Measurements from ENCODE around the gene OGFOD1.

OGFOD1 gene

DNA sequence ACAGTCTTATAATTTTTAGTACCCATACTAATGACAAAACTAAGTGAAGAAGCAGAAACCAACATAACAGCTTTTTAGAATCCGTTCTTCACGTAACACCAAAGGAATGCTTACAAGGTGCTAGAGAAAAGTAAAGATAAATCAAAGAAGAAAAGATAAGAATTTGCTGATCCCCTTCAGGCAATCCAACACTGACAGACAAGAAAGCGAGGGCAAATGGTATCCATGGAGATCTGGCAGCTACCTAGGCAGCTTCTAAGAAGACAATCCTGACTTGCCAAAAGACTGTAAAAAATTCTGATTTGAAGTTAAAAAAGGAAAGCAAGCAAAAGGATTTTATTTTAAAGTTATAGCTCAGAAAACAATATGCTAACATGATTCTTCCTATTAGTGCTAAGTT, 53.8 kb downstream of the OGFOD1 start:
- no peak for DNase-seq (ENCODE audit: low read depth, low spot score)
- H3K4me1 ChIP-seq (ENCODE audit: control insufficient read depth, insufficient read depth, low read length): no peaks in the 10 kb centered on the region
- H3K9me3 ChIP-seq (ENCODE audit: control insufficient read depth, insufficient read depth, low read length): no peaks in the 10 kb centered on the region
- no peaks in the 10 kb centered on the region for H3K27me3 ChIP-seq (ENCODE audit: control insufficient read depth, insufficient read depth, low read length)
- no peaks in the 10 kb centered on the region for H3K36me3 ChIP-seq (ENCODE audit: control insufficient read depth, insufficient read depth, low read length)
- H3K4me3 ChIP-seq (ENCODE audit: low read length): no peak overlapping the region
- no CpG with 5 or more reads among the region's 3 CpGs for WGBS (ENCODE audit: insufficient coverage, insufficient read length)
- H3K27ac ChIP-seq (ENCODE audit: low read length): no peak overlapping the region

DNA sequence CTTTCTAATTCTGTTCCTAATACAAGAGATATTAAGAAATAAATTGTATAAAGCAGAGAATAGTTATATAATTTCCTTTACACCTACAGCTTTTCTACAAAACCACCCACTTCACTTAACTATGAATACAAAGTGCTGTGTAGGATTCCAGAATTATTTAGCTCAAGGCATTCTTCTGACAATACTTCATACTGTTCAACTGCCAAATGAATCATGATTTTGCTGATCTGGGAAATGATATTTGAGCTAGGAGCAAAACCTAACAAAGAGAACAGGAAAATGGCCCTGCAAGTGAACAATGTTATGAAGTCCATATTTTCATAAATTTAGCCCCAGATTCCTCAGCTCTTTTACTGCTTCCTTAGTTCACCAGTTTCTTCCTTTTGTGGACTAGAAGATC, 55.6 kb downstream of the OGFOD1 start:
- DNase-seq (ENCODE audit: low read depth, low spot score): no peak

DNA sequence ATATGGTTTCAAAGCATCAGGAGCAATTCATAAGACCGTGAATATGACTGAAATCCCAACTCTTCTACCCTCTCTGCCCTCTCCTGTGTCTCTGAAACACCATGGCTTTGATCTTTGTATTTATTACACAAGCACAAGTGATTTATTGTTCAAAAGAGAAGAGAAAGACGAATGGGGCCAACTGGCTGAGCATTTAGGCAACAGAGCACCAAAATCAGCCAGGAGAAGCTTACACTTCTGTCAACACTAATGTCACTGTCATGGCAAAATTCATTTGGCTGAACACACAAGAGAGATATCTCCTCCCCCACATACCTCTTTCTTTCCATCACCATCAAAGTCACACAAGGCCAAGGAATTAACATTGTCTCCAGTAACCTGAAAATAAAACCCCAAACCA, 59.2 kb downstream of the OGFOD1 start:
- WGBS (ENCODE audit: insufficient coverage, insufficient read length): no CpG with 5 or more reads among the region's 2 CpGs
- no peaks in the 10 kb centered on the region for H3K4me1 ChIP-seq (ENCODE audit: control insufficient read depth, insufficient read depth, low read length)
- no peak for DNase-seq (ENCODE audit: low read depth, low spot score)
- no peaks in the 10 kb centered on the region for H3K27me3 ChIP-seq (ENCODE audit: control insufficient read depth, insufficient read depth, low read length)
- no peaks in the 10 kb centered on the region for H3K9me3 ChIP-seq (ENCODE audit: control insufficient read depth, insufficient read depth, low read length)
- no peaks in the 10 kb centered on the region for H3K36me3 ChIP-seq (ENCODE audit: control insufficient read depth, insufficient read depth, low read length)
- H3K4me3 ChIP-seq (ENCODE audit: low read length): no peak overlapping the region
- H3K27ac ChIP-seq (ENCODE audit: low read length): no peak overlapping the region

More for the DNA sequence above, 55.6 kb downstream of the OGFOD1 start:
- H3K36me3 ChIP-seq (ENCODE audit: control insufficient read depth, insufficient read depth, low read length): no peaks in the 10 kb centered on the region
- H3K4me3 ChIP-seq (ENCODE audit: low read length): no peak overlapping the region
- no peaks in the 10 kb centered on the region for H3K27me3 ChIP-seq (ENCODE audit: control insufficient read depth, insufficient read depth, low read length)
- no peaks in the 10 kb centered on the region for H3K9me3 ChIP-seq (ENCODE audit: control insufficient read depth, insufficient read depth, low read length)
- H3K27ac ChIP-seq (ENCODE audit: low read length): no peak overlapping the region
- H3K4me1 ChIP-seq (ENCODE audit: control insufficient read depth, insufficient read depth, low read length): no peaks in the 10 kb centered on the region

GRCh38 chr16:56512025-56512424, 60.7 kb downstream of the OGFOD1 start:
- no peak overlapping the region for H3K4me3 ChIP-seq (ENCODE audit: low read length)
- no peaks in the 10 kb centered on the region for H3K27me3 ChIP-seq (ENCODE audit: control insufficient read depth, insufficient read depth, low read length)
- H3K36me3 ChIP-seq (ENCODE audit: control insufficient read depth, insufficient read depth, low read length): no peaks in the 10 kb centered on the region
- H3K4me1 ChIP-seq (ENCODE audit: control insufficient read depth, insufficient read depth, low read length): no peaks in the 10 kb centered on the region
- no peak overlapping the region for H3K27ac ChIP-seq (ENCODE audit: low read length)
- no peaks in the 10 kb centered on the region for H3K9me3 ChIP-seq (ENCODE audit: control insufficient read depth, insufficient read depth, low read length)
- no peak for DNase-seq (ENCODE audit: low read depth, low spot score)
- WGBS (ENCODE audit: insufficient coverage, insufficient read length): no CpG with 5 or more reads among the region's 1 CpG

- Histone ChIP-seq H3K4me1 (ENCODE audit: control insufficient read depth, insufficient read depth, low read length) (no peaks in the 10 kb centered on the region), H3K4me3 (ENCODE audit: low read length) (no peak overlapping the region), H3K27me3 (ENCODE audit: control insufficient read depth, insufficient read depth, low read length) (no peaks in the 10 kb centered on the region), H3K9me3 (ENCODE audit: control insufficient read depth, insufficient read depth, low read length) (no peaks in the 10 kb centered on the region), H3K27ac (ENCODE audit: low read length) (no peak overlapping the region), H3K36me3 (ENCODE audit: control insufficient read depth, insufficient read depth, low read length) (no peaks in the 10 kb centered on the region)
- no CpG with 5 or more reads among the region's 2 CpGs for WGBS (ENCODE audit: insufficient coverage, insufficient read length)
- no peak for DNase-seq (ENCODE audit: low read depth, low spot score)
Measured at GRCh38 chr16:56513091-56513490, 61.7 kb downstream of the OGFOD1 start.

DNA sequence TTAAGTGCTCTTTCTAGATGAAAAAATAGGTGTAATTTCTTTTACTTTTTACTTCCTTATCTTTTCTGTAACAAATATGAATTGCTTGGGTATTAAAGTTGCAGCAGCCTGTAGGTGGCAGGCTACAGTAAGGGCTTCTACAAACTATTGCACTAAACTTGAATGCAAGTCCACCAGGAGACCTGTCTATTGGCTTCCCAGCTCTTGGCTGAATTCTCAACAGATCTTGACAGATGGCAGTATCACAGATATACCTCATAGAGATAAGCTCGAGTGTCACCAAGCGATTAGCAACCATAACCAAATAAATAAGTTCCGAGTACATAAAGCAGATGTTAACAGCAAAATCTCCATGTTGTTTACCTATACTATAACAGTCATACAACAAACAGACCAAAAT, 62.6 kb downstream of the OGFOD1 start:
- Histone ChIP-seq H3K27me3 (ENCODE audit: control insufficient read depth, insufficient read depth, low read length) (no peaks in the 10 kb centered on the region), H3K27ac (ENCODE audit: low read length) (no peak overlapping the region), H3K9me3 (ENCODE audit: control insufficient read depth, insufficient read depth, low read length) (no peaks in the 10 kb centered on the region), H3K4me3 (ENCODE audit: low read length) (no peak overlapping the region), H3K36me3 (ENCODE audit: control insufficient read depth, insufficient read depth, low read length) (no peaks in the 10 kb centered on the region), H3K4me1 (ENCODE audit: control insufficient read depth, insufficient read depth, low read length) (no peaks in the 10 kb centered on the region)
- no CpG with 5 or more reads among the region's 3 CpGs for WGBS (ENCODE audit: insufficient coverage, insufficient read length)
- no peak for DNase-seq (ENCODE audit: low read depth, low spot score)

- Histone ChIP-seq H3K36me3 (ENCODE audit: control insufficient read depth, insufficient read depth, low read length) (no peaks in the 10 kb centered on the region), H3K27me3 (ENCODE audit: control insufficient read depth, insufficient read depth, low read length) (no peaks in the 10 kb centered on the region), H3K4me1 (ENCODE audit: control insufficient read depth, insufficient read depth, low read length) (no peaks in the 10 kb centered on the region), H3K4me3 (ENCODE audit: low read length) (no peak overlapping the region), H3K9me3 (ENCODE audit: control insufficient read depth, insufficient read depth, low read length) (no peaks in the 10 kb centered on the region), H3K27ac (ENCODE audit: low read length) (no peak overlapping the region)
- DNase-seq (ENCODE audit: low read depth, low spot score): no peak
- WGBS (ENCODE audit: insufficient coverage, insufficient read length): no CpG with 5 or more reads among the region's 3 CpGs
Measured at GRCh38 chr16:56514845-56515244, 63.5 kb downstream of the OGFOD1 start.

- no peak overlapping the region for H3K4me3 ChIP-seq (ENCODE audit: low read length)
- DNase-seq (ENCODE audit: low read depth, low spot score): no peak
- H3K27me3 ChIP-seq (ENCODE audit: control insufficient read depth, insufficient read depth, low read length): no peaks in the 10 kb centered on the region
- H3K27ac ChIP-seq (ENCODE audit: low read length): no peak overlapping the region
- no peaks in the 10 kb centered on the region for H3K4me1 ChIP-seq (ENCODE audit: control insufficient read depth, insufficient read depth, low read length)
- no peaks in the 10 kb centered on the region for H3K36me3 ChIP-seq (ENCODE audit: control insufficient read depth, insufficient read depth, low read length)
- no CpG with 5 or more reads among the region's 6 CpGs for WGBS (ENCODE audit: insufficient coverage, insufficient read length)
- H3K9me3 ChIP-seq (ENCODE audit: control insufficient read depth, insufficient read depth, low read length): no peaks in the 10 kb centered on the region
Measured at GRCh38 chr16:56515665-56516064, 64.3 kb downstream of the OGFOD1 start.

DNA sequence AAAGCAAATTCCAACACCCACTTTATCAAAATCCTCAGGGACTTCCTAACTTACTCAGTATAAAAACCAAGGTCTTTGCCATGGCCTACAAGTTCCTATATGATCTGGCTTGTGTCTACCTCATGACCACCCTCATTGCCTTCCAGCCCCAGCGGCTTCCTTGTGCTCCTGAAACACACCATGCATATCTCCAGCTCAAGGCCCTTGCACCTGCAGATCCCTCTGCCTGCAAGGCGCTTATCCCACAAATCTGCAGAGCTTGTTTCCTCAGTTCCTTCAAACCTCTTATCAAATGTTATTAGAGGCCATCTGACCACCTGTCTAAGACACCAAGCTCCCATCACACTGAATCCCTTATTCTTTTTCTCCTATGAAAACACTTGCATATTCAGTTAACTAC, 65.9 kb downstream of the OGFOD1 start:
- DNase-seq (ENCODE audit: low read depth, low spot score): no peak
- no peaks in the 10 kb centered on the region for H3K36me3 ChIP-seq (ENCODE audit: control insufficient read depth, insufficient read depth, low read length)
- no peak overlapping the region; the same call in 1 of the 2 replicates for H3K4me3 ChIP-seq (ENCODE audit: low read length)
- H3K9me3 ChIP-seq (ENCODE audit: control insufficient read depth, insufficient read depth, low read length): no peaks in the 10 kb centered on the region
- H3K27me3 ChIP-seq (ENCODE audit: control insufficient read depth, insufficient read depth, low read length): no peaks in the 10 kb centered on the region
- no peaks in the 10 kb centered on the region for H3K4me1 ChIP-seq (ENCODE audit: control insufficient read depth, insufficient read depth, low read length)
- no CpG with 5 or more reads among the region's 2 CpGs for WGBS (ENCODE audit: insufficient coverage, insufficient read length)
- H3K27ac ChIP-seq (ENCODE audit: low read length): no peak overlapping the region

DNA sequence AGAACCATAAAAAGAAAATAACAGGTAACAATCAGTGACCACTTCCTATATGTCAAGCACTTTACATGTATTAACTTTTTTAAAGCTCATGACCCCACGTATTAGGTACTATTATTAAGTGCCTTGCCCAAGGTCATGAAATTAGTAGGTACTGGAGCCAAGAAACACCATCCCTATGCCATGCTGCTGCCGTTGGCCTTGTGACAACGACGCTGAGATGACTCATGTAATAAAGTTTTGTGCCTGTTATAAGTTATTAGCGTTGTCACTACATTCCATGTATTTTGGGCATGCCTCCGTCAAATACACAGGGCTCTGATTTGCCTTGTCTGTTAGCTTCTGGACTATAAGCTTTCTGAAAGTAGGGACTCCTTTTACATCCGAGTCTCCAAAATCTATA, 67.1 kb downstream of the OGFOD1 start:
- H3K36me3 ChIP-seq (ENCODE audit: control insufficient read depth, insufficient read depth, low read length): no peaks in the 10 kb centered on the region
- H3K27me3 ChIP-seq (ENCODE audit: control insufficient read depth, insufficient read depth, low read length): no peaks in the 10 kb centered on the region
- WGBS (ENCODE audit: insufficient coverage, insufficient read length): no CpG with 5 or more reads among the region's 7 CpGs
- DNase-seq (ENCODE audit: low read depth, low spot score): no peak
- H3K27ac ChIP-seq (ENCODE audit: low read length): no peak overlapping the region
- no peaks in the 10 kb centered on the region for H3K9me3 ChIP-seq (ENCODE audit: control insufficient read depth, insufficient read depth, low read length)
- no peak overlapping the region for H3K4me3 ChIP-seq (ENCODE audit: low read length)
- no peaks in the 10 kb centered on the region for H3K4me1 ChIP-seq (ENCODE audit: control insufficient read depth, insufficient read depth, low read length)

DNA sequence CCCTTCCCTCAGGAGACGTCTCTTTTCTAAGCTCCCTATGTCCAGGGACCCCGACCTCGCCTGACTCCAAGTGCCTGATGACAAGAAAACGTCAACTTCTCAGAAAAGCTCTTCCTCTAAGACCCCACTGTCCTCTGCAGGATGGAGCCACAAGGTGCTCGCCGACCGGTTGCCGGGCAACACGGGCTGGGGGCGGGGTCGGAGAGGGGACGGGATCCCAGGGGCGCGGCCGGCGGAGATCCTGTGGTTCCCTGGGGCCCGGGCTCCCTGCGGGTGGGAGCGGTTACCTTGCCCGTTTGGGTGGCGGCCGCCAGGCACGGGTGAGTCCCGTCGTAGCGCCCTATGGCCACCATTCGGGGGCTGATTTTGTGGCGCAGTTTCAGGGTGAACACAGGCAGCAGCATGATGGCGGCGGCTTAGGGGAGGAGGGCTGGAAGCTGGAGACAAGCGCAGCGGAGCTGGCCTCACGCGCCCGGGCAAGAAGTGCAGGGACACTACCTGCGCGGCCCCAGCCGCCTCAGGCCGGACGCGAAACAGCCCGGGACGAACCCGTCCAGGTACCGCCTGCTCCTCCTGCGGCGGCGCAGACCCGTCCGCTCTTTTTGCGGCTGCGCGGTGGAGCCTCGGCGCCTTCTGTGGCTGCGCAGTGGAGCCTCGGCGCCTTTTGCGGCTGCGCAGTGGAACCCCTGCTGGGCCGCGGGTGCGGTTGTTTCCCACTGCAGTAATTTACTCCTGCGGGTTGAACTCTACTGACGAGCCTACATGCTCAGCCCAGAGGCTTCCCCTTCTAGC, 68.3 kb downstream of the OGFOD1 start, which contains the start of gene BBS2:
Gene BBS2 (minus strand): TSS at position 566 of the 792 bp plus-strand sequence. CDS start 162 bp downstream, at position 404.
- no peaks in the 10 kb centered on the region for H3K4me1 ChIP-seq (ENCODE audit: control insufficient read depth, insufficient read depth, low read length)
- no peak within 1 kb of the TSS for H3K27ac ChIP-seq (ENCODE audit: low read length)
- no peaks in the 10 kb centered on the region for H3K36me3 ChIP-seq (ENCODE audit: control insufficient read depth, insufficient read depth, low read length)
- H3K27me3 ChIP-seq (ENCODE audit: control insufficient read depth, insufficient read depth, low read length): no peaks in the 10 kb centered on the region
- peak; percentile 48 for DNase-seq (ENCODE audit: low read depth, low spot score)
- no peaks in the 10 kb centered on the region for H3K9me3 ChIP-seq (ENCODE audit: control insufficient read depth, insufficient read depth, low read length)
- no CpG with 5 or more reads among the region's 65 CpGs for WGBS (ENCODE audit: insufficient coverage, insufficient read length)
- H3K4me3 ChIP-seq (ENCODE audit: low read length): peak within 1 kb of the TSS; percentile 82
